AG10803 (cell line): ENCODE results near the gene SLC25A21.

Experiments
- DNase-seq: peaks from one replicate; pipeline ENCODE4 v3.0.0; 2010; ENCODE audit warnings: low read depth
- H3K4me3 ChIP-seq: 2 replicates; pipeline ENCODE4 v1.5.1; 2011; ENCODE audit warnings: mild to moderate bottlenecking, low read length, control low read depth
- CTCF ChIP-seq: conservative IDR thresholded peaks from 2 replicates; pipeline ENCODE4 v1.5.1; 2011; ENCODE audit warnings: mild to moderate bottlenecking, low read length, control low read depth, inconsistent platforms

The SLC25A21 gene

GRCh38 chr14:37045340-37046061, 126.9 kb downstream of the SLC25A21 start:
- TF ChIP-seq CTCF: no peak
- DNase-seq: no peak
- H3K4me3 ChIP-seq: no peak overlapping the region

- no peak for DNase-seq
- TF ChIP-seq CTCF: no peak
- H3K4me3 ChIP-seq: no peak overlapping the region
Measured at GRCh38 chr14:37037636-37038387, 134.6 kb downstream of the SLC25A21 start.

- DNase-seq: peak; percentile 51
- TF ChIP-seq CTCF: no peak
- H3K4me3 ChIP-seq: no peak overlapping the region
Measured at GRCh38 chr14:37036669-37037341, 135.6 kb downstream of the SLC25A21 start.

- no peak overlapping the region for H3K4me3 ChIP-seq
- TF ChIP-seq CTCF: no peak
- DNase-seq: no peak
Measured at GRCh38 chr14:37035401-37035800, 137.0 kb downstream of the SLC25A21 start.

- H3K4me3 ChIP-seq: no peak overlapping the region
- DNase-seq: peak; percentile 76
- no peak for TF ChIP-seq CTCF
Measured at GRCh38 chr14:37034410-37035285, 137.8 kb downstream of the SLC25A21 start.

- no peak for DNase-seq
- H3K4me3 ChIP-seq: no peak overlapping the region
- no peak for TF ChIP-seq CTCF
Measured at GRCh38 chr14:37032863-37033262, 139.5 kb downstream of the SLC25A21 start.
